ENCODE data around the gene ARHGAP32. TPM values are rescaled to one million over a fixed set of nuclear protein-coding genes. Genes with fewer than 3 reads are reported as not detected.

Gene ARHGAP32
- total RNA-seq, 1 experiment from 2014 or later = 27.8 TPM

DNA sequence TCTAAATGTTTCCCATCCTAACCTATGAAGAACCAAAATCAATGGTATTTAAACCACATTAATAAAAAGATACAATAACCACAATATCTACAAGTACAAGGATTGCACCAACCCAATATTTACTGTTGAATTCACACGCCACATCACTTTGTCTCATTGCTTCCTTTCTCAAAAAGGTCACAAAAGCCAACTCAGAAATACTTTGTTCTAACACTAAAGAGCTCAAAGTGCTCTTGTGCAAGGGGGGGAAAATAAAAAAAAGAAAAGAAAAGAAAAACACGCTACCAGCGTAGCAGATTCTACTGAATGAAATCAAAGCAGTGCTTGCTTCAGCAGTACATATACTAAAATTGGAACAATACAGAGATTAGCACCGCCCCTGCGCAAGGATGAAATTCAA lies 10.5 kb upstream of the ARHGAP32 start (continued):
- TF ChIP-seq, protein P1, sequence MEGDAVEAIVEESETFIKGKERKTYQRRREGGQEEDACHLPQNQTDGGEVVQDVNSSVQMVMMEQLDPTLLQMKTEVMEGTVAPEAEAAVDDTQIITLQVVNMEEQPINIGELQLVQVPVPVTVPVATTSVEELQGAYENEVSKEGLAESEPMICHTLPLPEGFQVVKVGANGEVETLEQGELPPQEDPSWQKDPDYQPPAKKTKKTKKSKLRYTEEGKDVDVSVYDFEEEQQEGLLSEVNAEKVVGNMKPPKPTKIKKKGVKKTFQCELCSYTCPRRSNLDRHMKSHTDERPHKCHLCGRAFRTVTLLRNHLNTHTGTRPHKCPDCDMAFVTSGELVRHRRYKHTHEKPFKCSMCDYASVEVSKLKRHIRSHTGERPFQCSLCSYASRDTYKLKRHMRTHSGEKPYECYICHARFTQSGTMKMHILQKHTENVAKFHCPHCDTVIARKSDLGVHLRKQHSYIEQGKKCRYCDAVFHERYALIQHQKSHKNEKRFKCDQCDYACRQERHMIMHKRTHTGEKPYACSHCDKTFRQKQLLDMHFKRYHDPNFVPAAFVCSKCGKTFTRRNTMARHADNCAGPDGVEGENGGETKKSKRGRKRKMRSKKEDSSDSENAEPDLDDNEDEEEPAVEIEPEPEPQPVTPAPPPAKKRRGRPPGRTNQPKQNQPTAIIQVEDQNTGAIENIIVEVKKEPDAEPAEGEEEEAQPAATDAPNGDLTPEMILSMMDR (IDR thresholded peaks at IDR 0.05 in 2 of 3, conservative IDR thresholded peaks at IDR 0.05 in 1 of 3; ENCODE audit: borderline replicate concordance in 1 of 3, insufficient read depth in 1 of 3, low read depth in 2 of 3, low read length in 2 of 3) = no peak
- TF ChIP-seq, protein P2, sequence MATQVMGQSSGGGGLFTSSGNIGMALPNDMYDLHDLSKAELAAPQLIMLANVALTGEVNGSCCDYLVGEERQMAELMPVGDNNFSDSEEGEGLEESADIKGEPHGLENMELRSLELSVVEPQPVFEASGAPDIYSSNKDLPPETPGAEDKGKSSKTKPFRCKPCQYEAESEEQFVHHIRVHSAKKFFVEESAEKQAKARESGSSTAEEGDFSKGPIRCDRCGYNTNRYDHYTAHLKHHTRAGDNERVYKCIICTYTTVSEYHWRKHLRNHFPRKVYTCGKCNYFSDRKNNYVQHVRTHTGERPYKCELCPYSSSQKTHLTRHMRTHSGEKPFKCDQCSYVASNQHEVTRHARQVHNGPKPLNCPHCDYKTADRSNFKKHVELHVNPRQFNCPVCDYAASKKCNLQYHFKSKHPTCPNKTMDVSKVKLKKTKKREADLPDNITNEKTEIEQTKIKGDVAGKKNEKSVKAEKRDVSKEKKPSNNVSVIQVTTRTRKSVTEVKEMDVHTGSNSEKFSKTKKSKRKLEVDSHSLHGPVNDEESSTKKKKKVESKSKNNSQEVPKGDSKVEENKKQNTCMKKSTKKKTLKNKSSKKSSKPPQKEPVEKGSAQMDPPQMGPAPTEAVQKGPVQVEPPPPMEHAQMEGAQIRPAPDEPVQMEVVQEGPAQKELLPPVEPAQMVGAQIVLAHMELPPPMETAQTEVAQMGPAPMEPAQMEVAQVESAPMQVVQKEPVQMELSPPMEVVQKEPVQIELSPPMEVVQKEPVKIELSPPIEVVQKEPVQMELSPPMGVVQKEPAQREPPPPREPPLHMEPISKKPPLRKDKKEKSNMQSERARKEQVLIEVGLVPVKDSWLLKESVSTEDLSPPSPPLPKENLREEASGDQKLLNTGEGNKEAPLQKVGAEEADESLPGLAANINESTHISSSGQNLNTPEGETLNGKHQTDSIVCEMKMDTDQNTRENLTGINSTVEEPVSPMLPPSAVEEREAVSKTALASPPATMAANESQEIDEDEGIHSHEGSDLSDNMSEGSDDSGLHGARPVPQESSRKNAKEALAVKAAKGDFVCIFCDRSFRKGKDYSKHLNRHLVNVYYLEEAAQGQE (IDR thresholded peaks at IDR 0.05; ENCODE audit: low read depth) = no peak
- TF ChIP-seq SIN3A (IDR thresholded peaks at IDR 0.05; ENCODE audit: low read depth) (no peak), EZH2 (IDR thresholded peaks at IDR 0.05) (no peak), CEBPB (IDR thresholded peaks at IDR 0.05; ENCODE audit: low read depth) (no peak), EZH2phosphoT487 (IDR thresholded peaks at IDR 0.05; ENCODE audit: borderline replicate concordance) (no peak), SP1 (IDR thresholded peaks at IDR 0.05; ENCODE audit: low read depth) (no peak), RAD21 (IDR thresholded peaks at IDR 0.05; ENCODE audit: low read depth) (no peak), ELF1 (IDR thresholded peaks at IDR 0.05; ENCODE audit: borderline replicate concordance, low read depth) (no peak), SRF (IDR thresholded peaks at IDR 0.05; ENCODE audit: low read depth) (no peak)

DNA sequence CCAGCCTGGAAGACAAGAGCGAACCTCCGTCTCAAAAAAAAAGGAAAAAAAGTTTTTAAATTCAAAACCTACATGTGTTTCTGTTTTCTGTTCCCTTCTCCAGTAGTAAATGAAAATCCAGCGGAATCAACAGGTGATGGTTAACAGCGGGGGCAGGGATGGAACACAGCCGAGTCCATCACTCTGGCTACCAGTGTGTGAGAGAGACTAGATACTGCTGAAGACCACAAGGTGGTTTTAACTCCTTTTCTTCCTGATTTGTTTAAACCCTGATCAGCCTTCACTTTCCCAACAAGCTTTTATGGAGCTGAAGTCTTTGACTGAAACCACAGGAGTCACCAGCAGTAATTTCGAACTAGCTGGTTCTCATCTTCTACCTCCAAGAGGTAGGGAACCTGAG lies 3.6 kb upstream of the ARHGAP32 start:
- intact Hi-C loops (cut with micrococcal nuclease) = no loop called here
- DNase-seq (ENCODE audit: low read depth, low spot score) = no peak
- no peak for ATAC-seq
- no TSS peak for BruUV-seq (replicated peaks)
- peaks cover 8% of the 10 kb centered on the region; the same call in 1 of the 2 replicates for H3K79me2 ChIP-seq (ENCODE audit: insufficient read depth, low read length)
- no peak overlapping the region for H3K9ac ChIP-seq (ENCODE audit: low read length)
- no peak overlapping the region for H3K27ac ChIP-seq (ENCODE audit: low read depth, low read length)
- H3K4me3 ChIP-seq (replicated peaks in 1 of 2; ENCODE audit: low read depth in 1 of 2, low read length in 2 of 2) = no peak overlapping the region
- H4K20me1 ChIP-seq (ENCODE audit: insufficient read depth) = peaks cover 6% of the 10 kb centered on the region; the same call in 1 of the 2 replicates
- H2AFZ ChIP-seq (ENCODE audit: low read depth, low read length, poor library complexity, severe bottlenecking) = no peak overlapping the region
- peaks cover 5 to 16% of the 10 kb centered on the region in 2 experiments; a peak in 2 of 4 replicates for H3K4me1 ChIP-seq (ENCODE audit: control insufficient read depth in 1 of 2, insufficient read depth in 2 of 2, low read length in 2 of 2)
- no peaks in the 10 kb centered on the region for H3K36me3 ChIP-seq (ENCODE audit: control insufficient read depth in 1 of 2, insufficient read depth in 2 of 2, low read length in 2 of 2)
- peaks cover 0 to 3% of the 10 kb centered on the region in 2 experiments; a peak in 1 of 4 replicates for H3K9me3 ChIP-seq (ENCODE audit: control insufficient read depth in 1 of 2, insufficient read depth in 1 of 2, low read depth in 1 of 2, low read length in 2 of 2)
- ChIA-PET CTCF (no interaction called here), RAD21 (ENCODE audit: low non-redundant PET in 1 of 2, low total read pairs in 2 of 2, uncharacterized antibody in 2 of 2, unreplicated experiment in 2 of 2) (no interaction called here), POLR2A (no interaction called here)
- TF ChIP-seq, protein P3, sequence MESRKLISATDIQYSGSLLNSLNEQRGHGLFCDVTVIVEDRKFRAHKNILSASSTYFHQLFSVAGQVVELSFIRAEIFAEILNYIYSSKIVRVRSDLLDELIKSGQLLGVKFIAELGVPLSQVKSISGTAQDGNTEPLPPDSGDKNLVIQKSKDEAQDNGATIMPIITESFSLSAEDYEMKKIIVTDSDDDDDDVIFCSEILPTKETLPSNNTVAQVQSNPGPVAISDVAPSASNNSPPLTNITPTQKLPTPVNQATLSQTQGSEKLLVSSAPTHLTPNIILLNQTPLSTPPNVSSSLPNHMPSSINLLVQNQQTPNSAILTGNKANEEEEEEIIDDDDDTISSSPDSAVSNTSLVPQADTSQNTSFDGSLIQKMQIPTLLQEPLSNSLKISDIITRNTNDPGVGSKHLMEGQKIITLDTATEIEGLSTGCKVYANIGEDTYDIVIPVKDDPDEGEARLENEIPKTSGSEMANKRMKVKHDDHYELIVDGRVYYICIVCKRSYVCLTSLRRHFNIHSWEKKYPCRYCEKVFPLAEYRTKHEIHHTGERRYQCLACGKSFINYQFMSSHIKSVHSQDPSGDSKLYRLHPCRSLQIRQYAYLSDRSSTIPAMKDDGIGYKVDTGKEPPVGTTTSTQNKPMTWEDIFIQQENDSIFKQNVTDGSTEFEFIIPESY (IDR thresholded peaks at IDR 0.05; ENCODE audit: extremely low read depth, insufficient replicate concordance, low read length) = no peak
- no peak for TF ChIP-seq SRF (IDR thresholded peaks at IDR 0.05; ENCODE audit: low read depth)
- TF ChIP-seq ELF1 (IDR thresholded peaks at IDR 0.05; ENCODE audit: borderline replicate concordance, low read depth) = no peak
- TF ChIP-seq EGR1 (IDR thresholded peaks at IDR 0.05; ENCODE audit: low read depth) = no peak
- TF ChIP-seq, protein P4, sequence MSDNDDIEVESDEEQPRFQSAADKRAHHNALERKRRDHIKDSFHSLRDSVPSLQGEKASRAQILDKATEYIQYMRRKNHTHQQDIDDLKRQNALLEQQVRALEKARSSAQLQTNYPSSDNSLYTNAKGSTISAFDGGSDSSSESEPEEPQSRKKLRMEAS (IDR thresholded peaks at IDR 0.05) = no peak
- no peak for TF ChIP-seq YY1 (IDR thresholded peaks at IDR 0.05; ENCODE audit: extremely low read depth, insufficient replicate concordance, low read depth, low read length)
- TF ChIP-seq POLR2A (IDR thresholded peaks at IDR 0.05; ENCODE audit: borderline replicate concordance, extremely low read depth, insufficient read depth, insufficient read length) = no peak
- no peak for TF ChIP-seq CEBPB (IDR thresholded peaks at IDR 0.05; ENCODE audit: low read depth)
- TF ChIP-seq ZFX (IDR thresholded peaks at IDR 0.05) = no peak
- TF ChIP-seq ZNF274 (IDR thresholded peaks at IDR 0.05; ENCODE audit: low read depth, low read length) = no peak
- no peak for TF ChIP-seq EZH2 (IDR thresholded peaks at IDR 0.05)
- no peak for TF ChIP-seq EZH2phosphoT487 (IDR thresholded peaks at IDR 0.05; ENCODE audit: borderline replicate concordance)
- no peak overlapping the region for H3K4me2 ChIP-seq (ENCODE audit: low read length)
- H3K9me2 ChIP-seq (ENCODE audit: insufficient read depth) = no peaks in the 10 kb centered on the region
- H3K27me3 ChIP-seq (ENCODE audit: insufficient read depth, low read length) = no peaks in the 10 kb centered on the region
